Right cardiac atrium (tissue), 5 donors: Measurements from ENCODE around the gene MT1H. TPM values are rescaled to one million over a fixed set of nuclear protein-coding genes. Genes with fewer than 3 reads are reported as not detected.
"Not testable (repeated sequence)": the region's sequence is repeated elsewhere in the genome, so short reads cannot be mapped to it uniquely, and the experiment has no call there.

Experiments used
- ATAC-seq, 2 donors: fragments of 200-7000 bp; cut with Tn5 transposase; one replicate each; pipeline versions ENCODE4 v1.8.0 to v1.9.1; 2020; ENCODE audit warnings: moderate library complexity in 2 of 2, mild to moderate bottlenecking in 1 of 2
- DNase-seq, 3 donors: peaks; one replicate each; pipeline ENCODE4 v3.0.0-alpha.2; 2020
- H3K27ac ChIP-seq: one replicate; pipeline ENCODE4 v1.5.1; 2013; ENCODE audit warnings: mild to moderate bottlenecking, low read length, control low read depth, moderate library complexity
- H3K27me3 ChIP-seq: one replicate; pipeline ENCODE4 v1.6.1; 2013; ENCODE audit not compliant: control insufficient read depth, insufficient read depth
- H3K4me1 ChIP-seq: one replicate; pipeline ENCODE4 v1.6.1; 2013; ENCODE audit warnings: low read length; ENCODE audit not compliant: control insufficient read depth, insufficient read depth
- H3K4me3 ChIP-seq: one replicate; pipeline ENCODE4 v1.5.1; 2013; ENCODE audit warnings: low read length, control low read depth
- H3K9me3 ChIP-seq: one replicate; pipeline ENCODE4 v1.6.1; 2013; ENCODE audit warnings: low read length; ENCODE audit not compliant: control insufficient read depth
- WGBS: extraction: QIAGEN DNeasy Blood & Tissue Kit; methylation state at CpG from one replicate; pipeline ENCODE4 v1.1.7; 2013; 5-methylcytosine and 5-hydroxymethylcytosine counted together
- intact Hi-C, 4 donors: fragments of 100-400 bp; cut with DNase I; formaldehyde crosslinking; loops; one replicate each; pipeline versions ENCODE4 v1.11.0 to v1.14.0; 2022 to 2023
- polyA plus RNA-seq: library from polyadenylated mRNA; stranded (reverse); fragments of 200-250 nt; gene quantifications from one replicate; pipeline ENCODE4 v1.2.3, GENCODE V29; 2013
- total RNA-seq, 4 donors: library from RNA; stranded (reverse); fragmentation: NEBNext Ultra II Directional; extraction: Animal tissue kit (Norgen Biotek cat#: 25700); gene quantifications; one replicate each; pipeline ENCODE4 v1.2.1, GENCODE V29; 2021
- donor health status: healthy with polysubstance abuse.
- donor health status: DM: no; HTN: yes; CAD: no.
- donor health status: DM: no; HTN: no; CAD: no.
- donor health status: DM: no; HTN: yes; CAD: no; lungs with severe emphysema.
- donor health status: DM: yes; HTN: yes; CAD: no.

The MT1H gene
- total and polyA plus RNA-seq, 5 donors, result not detected

DNA sequence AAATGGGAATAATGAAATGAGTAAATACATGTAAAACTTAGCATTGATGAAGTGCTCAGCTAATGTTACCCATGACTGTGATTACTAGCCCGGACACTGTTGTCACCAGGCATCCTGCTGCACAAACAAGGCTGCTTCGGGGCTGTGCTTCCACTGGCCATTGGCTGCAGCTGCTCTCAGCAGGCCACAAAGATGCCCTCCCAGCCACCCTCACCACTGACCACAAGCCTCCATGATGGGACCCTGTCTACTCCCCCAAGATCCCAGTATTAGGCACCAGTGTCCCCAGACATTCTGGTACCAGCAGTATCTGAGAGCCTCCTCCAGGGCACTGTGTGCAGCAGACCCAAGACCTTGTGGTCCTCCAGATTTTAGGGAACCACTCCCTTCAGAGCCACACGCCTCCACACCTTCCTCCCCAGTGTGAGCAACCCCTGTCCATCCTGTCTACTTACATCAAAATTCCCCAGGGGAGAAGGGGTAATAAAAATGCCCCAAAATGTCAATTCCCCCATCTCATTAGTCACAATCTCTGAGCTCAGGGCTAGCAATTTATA, 40.6 kb downstream of the MT1H start:
- no peak for ATAC-seq
- intact Hi-C loops, result no loop called here
- Histone ChIP-seq H3K9me3 (no peaks in the 10 kb centered on the region), H3K4me3 (no peak overlapping the region), H3K4me1 (no peaks in the 10 kb centered on the region), H3K27me3 (no peaks in the 10 kb centered on the region), H3K27ac (no peak overlapping the region)
- DNase-seq, result no peak
- 69% methylated on average over 3 of the region's 3 CpGs for WGBS

DNA sequence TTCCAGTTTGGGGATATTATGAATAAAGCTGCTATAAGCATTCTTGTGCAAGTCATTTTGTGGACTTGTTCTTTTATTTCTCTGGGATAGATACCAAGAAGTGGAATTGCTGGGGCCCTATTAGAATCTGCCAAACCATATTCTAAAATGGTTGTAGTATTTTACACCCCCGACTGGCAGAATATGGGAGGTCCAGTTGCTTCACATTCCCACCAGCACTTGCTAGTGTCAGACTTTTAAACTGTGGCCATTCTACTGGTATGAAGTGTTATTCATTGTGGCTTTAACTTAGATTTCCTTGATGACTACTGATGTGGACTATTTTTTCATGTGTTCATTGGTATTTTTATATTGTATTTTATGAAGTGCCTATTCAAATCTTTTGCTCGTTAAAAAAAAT, 42.2 kb downstream of the MT1H start:
- Histone ChIP-seq H3K4me1 (no peaks in the 10 kb centered on the region), H3K4me3 (no peak overlapping the region), H3K27me3 (no peaks in the 10 kb centered on the region), H3K9me3 (no peaks in the 10 kb centered on the region), H3K27ac (no peak overlapping the region)
- intact Hi-C loops, result no loop called here
- ATAC-seq (no peak), DNase-seq (no peak)
- 90% methylated on average over 2 of the region's 2 CpGs for WGBS

DNA sequence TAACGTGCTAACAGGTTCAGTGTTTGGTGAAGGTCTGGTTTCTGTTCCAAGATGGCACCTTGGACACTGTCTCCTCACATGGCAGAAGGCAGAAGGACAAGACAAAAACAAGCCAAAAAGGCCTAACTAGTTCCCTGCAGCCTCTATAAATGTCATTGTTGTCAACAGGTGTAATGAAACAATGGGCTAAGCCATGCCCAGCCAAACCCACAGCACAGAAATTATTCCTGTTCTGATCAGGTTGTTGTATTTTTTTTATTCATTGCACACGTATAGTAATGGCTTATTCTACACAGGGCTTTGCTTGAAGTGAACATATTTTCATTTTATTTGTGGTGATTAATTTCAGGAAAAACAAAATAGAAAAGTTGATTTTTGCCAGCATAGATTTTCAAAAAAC, 44.2 kb downstream of the MT1H start:
- Histone ChIP-seq H3K9me3 (no peaks in the 10 kb centered on the region), H3K4me3 (no peak overlapping the region), H3K27ac (no peak overlapping the region), H3K27me3 (no peaks in the 10 kb centered on the region), H3K4me1 (no peaks in the 10 kb centered on the region)
- no peak for ATAC-seq
- 90% methylated on average over 2 of the region's 2 CpGs for WGBS
- intact Hi-C loops, result no loop called here
- DNase-seq, result no peak

- H3K27ac ChIP-seq, result no peak overlapping the region
- H3K4me3 ChIP-seq, result no peak overlapping the region
- H3K4me1 ChIP-seq, result no peaks in the 10 kb centered on the region
- H3K9me3 ChIP-seq, result no peaks in the 10 kb centered on the region
- WGBS, result 73% methylated on average over 4 of the region's 4 CpGs
- intact Hi-C loops, result no loop called here
- DNase-seq (no peak), ATAC-seq (no peak)
- no peaks in the 10 kb centered on the region for H3K27me3 ChIP-seq
Observed at GRCh38 chr16:56715126-56715525, 45.5 kb downstream of the MT1H start.

GRCh38 chr16:56716761-56717160, 47.1 kb downstream of the MT1H start:
- ATAC-seq (no peak), DNase-seq (no peak)
- Histone ChIP-seq H3K27me3 (no peaks in the 10 kb centered on the region), H3K9me3 (no peaks in the 10 kb centered on the region), H3K4me3 (no peak overlapping the region), H3K27ac (no peak overlapping the region), H3K4me1 (no peaks in the 10 kb centered on the region)
- 80% methylated on average over 3 of the region's 3 CpGs for WGBS
- intact Hi-C loops, result no loop called here

- DNase-seq, intact Hi-C loops, H3K27ac ChIP-seq, H3K4me3 ChIP-seq, H3K4me1 ChIP-seq, H3K9me3 ChIP-seq, ATAC-seq, H3K27me3 ChIP-seq: not testable (repeated sequence)
- WGBS, result 85% methylated on average over 2 of the region's 2 CpGs
Observed at GRCh38 chr16:56717532-56717931, 47.9 kb downstream of the MT1H start.

Other genes with a start within 250 kb of the MT1H start
- 100 to 1,000 TPM in 1 of 4 donors, 10 to 100 TPM in 3; 88.7 to 103 (median 93.5) TPM for gene AMFR, start 244.3 kb upstream of the MT1H start, total RNA-seq
- 52.3 TPM for gene AMFR, start 244.3 kb upstream of the MT1H start, polyA plus RNA-seq
- gene NUDT21, start 218.5 kb upstream of the MT1H start, total RNA-seq, result 10 to 100 TPM; 72.9 to 80.7 (median 75.2) TPM
- gene NUDT21, start 218.5 kb upstream of the MT1H start, polyA plus RNA-seq, result 23.0 TPM
- gene OGFOD1, start 218.3 kb upstream of the MT1H start, total RNA-seq, result 10 to 100 TPM; 28.4 to 32.8 (median 30.2) TPM
- gene OGFOD1, start 218.3 kb upstream of the MT1H start, polyA plus RNA-seq, result 15.5 TPM
- gene BBS2, start 149.8 kb upstream of the MT1H start, total RNA-seq, result 10 to 100 TPM; 31.4 to 55.9 (median 39.8) TPM
- 37.7 TPM for gene BBS2, start 149.8 kb upstream of the MT1H start, polyA plus RNA-seq
- gene MT4, start 104.7 kb upstream of the MT1H start, total RNA-seq, result not detected
- gene MT4, start 104.7 kb upstream of the MT1H start, polyA plus RNA-seq, result not detected
- gene MT3, start 80.3 kb upstream of the MT1H start, total RNA-seq, result 1 to 10 TPM; 2.0 to 6.1 (median 3.3) TPM
- 24.7 TPM for gene MT3, start 80.3 kb upstream of the MT1H start, polyA plus RNA-seq
- gene MT2A, start 61.2 kb upstream of the MT1H start, total RNA-seq, result 100 to 1,000 TPM in 1 of 4 donors, 10 to 100 TPM in 3; 55.6 to 154 (median 83.4) TPM
- 140 TPM for gene MT2A, start 61.2 kb upstream of the MT1H start, polyA plus RNA-seq
- gene MT1E, start 44.0 kb upstream of the MT1H start, total RNA-seq, result 10 to 100 TPM; 58.7 to 88.4 (median 68.4) TPM
- gene MT1E, start 44.0 kb upstream of the MT1H start, polyA plus RNA-seq, result 129 TPM
- gene MT1M, start 37.2 kb upstream of the MT1H start, total RNA-seq, result 10 to 100 TPM in 1 of 4 donors, 1 to 10 TPM in 3; 3.0 to 26.7 (median 6.6) TPM
- 18.0 TPM for gene MT1M, start 37.2 kb upstream of the MT1H start, polyA plus RNA-seq
- gene MT1A, start 31.1 kb upstream of the MT1H start, total RNA-seq, result 10 to 100 TPM in 1 of 4 donors, 1 to 10 TPM in 3; 1.6 to 27.5 (median 6.0) TPM
- gene MT1A, start 31.1 kb upstream of the MT1H start, polyA plus RNA-seq, result 73.4 TPM
- gene MT1B, start 17.9 kb upstream of the MT1H start, total RNA-seq, result not detected
- gene MT1B, start 17.9 kb upstream of the MT1H start, polyA plus RNA-seq, result not detected
- gene MT1F, start 11.9 kb upstream of the MT1H start, total RNA-seq, result 1 to 10 TPM; 1.3 to 3.9 (median 2.7) TPM
- gene MT1F, start 11.9 kb upstream of the MT1H start, polyA plus RNA-seq, result 3.7 TPM
- gene MT1G, start 1.7 kb upstream of the MT1H start, total RNA-seq, result 1 to 10 TPM in 1 of 4 donors, under 1 TPM in 1, not detected in 2; 0.71 to 1.1 TPM
- gene MT1G, start 1.7 kb upstream of the MT1H start, polyA plus RNA-seq, result 8.0 TPM
- gene MT1X, start 12.7 kb downstream of the MT1H start, total RNA-seq, result 100 to 1,000 TPM in 3 of 4 donors, 10 to 100 TPM in 1; 75.7 to 367 (median 180) TPM
- gene MT1X, start 12.7 kb downstream of the MT1H start, polyA plus RNA-seq, result 287 TPM
- gene NUP93, start 60.3 kb downstream of the MT1H start, total RNA-seq, result 10 to 100 TPM; 26.7 to 36.0 (median 30.4) TPM
- gene NUP93, start 60.3 kb downstream of the MT1H start, polyA plus RNA-seq, result 18.9 TPM
- not detected for gene SLC12A3, start 195.4 kb downstream of the MT1H start, total RNA-seq
- gene SLC12A3, start 195.4 kb downstream of the MT1H start, polyA plus RNA-seq, result not detected